Stimulated activated CD4-positive, alpha-beta T cell treated with anti-CD3 and anti-CD28 coated beads, Interleukin-12 subunit alpha, Interleukin-12 subunit beta, amount 100 ng/mL, for 4 hours (primary cell): ENCODE results near the gene DDX47.
"Not testable (repeated sequence)": the region's sequence is repeated elsewhere in the genome, so short reads cannot be mapped to it uniquely, and the experiment has no call there.

Experiments
- DNase-seq: peaks from one replicate; pipeline ENCODE4 v3.0.0-alpha.2; 2020

Gene DDX47

DNA sequence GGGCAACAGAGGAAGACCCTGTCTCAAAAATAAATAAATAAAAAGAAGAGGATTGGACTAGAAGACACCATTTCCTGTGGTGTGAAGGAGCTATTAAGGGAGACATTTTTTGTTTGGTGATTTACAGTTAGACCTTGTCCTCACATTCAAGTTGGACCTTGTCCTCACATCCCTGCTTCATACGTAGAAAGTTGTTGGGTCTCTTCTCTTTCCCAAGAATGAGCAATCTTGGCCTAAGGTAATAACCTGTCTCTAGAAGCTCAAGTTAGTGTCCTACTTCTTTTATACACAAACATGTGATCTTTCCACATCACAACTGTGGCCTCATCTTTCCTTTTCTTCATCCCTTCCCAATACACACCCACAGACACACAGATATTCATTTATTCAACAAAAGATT is 14.7 kb upstream of the DDX47 start:
- DNase-seq, result no peak

DNA sequence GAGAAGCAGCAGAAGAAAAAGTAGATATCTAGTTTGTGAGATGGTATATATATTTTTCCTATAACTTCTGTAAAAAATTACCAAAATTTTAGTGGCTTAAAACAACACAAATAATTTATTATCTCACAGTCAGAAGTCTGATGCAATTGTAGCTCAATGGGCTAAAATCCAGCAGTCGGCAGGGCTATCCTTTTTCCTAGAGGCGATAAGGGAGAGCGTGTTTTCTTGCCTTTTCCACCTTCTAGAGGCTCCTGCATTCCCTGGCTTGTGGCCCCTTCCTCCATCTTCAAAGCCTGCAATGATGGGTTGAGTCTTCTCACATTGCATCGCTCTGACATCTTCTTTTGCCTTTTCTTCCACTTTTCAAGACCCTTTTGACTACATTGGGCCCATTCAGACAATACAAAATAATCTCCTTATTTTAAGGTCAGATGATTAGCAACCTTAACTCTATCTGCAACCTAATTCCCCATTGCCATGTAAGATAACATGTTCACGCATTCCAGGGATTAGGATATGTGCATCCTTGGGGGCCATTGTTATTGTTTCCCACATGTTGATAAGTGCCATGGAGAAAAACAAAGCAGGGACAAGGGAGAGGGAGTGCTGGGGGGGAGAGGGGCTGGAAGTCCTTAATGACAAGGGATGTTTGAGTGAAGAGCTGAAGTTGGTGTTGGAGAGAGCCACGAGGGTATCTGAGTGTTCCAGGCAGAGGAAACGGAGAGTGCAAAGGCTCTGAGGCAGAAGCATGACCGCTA is 13.8 kb upstream of the DDX47 start:
- no peak for DNase-seq

DNA sequence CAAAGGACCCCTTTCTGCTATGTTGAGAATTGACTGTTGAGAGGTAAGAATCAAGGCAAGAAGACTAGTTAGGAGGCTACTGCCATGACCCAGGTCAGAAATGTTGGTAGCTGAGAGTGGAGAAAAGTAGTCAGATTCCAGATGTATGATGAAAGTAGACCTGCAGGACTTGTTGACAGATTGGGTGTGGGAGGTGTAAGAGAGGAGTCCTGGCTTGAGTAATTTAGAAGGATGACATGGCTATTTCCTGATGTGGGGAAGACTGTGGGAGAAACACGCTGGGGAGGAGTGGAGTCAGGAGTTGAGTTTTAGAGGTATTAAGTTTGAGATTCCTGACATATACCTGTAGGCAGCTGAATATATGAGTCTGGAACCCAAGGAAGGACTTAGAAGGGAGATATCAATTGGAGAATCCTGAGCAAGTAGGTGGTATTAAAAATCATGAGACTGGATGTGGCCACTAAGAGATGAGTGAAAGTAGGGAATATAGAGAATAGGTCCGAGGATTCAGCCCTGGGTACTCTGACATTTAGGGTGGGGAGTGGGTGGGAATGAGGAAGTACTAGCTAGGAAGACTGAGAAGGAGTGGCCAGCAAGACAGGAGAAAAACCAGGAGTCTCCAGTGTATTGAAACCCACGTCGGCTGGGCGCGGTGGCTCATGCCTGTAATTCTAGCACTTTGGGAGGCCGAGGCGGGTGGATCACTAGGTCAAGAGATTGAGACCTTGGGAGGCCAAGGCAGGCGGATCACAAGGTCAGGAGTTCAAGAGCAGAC is 12.6 kb upstream of the DDX47 start:
- no peak for DNase-seq

DNA sequence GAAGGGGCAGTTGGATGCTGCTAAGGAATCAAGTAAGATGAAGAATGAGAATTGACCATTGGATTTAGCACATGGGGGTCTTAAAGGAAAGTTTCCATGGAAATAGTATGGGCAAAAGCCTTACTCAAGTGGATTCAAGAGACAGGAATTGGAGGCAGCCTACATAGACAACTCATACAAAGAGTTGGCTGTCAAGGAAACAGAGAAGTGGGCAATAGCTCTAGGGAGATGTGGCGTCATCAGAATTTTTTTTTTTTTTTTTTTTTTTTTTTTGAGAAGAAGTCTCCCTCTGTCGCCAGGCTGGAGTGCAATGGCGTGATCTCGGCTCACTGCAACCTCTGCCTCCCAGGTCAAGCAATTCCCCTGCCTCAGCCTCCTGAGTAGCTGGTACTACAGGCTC is 11.5 kb upstream of the DDX47 start:
- DNase-seq, result not testable (repeated sequence)

DNA sequence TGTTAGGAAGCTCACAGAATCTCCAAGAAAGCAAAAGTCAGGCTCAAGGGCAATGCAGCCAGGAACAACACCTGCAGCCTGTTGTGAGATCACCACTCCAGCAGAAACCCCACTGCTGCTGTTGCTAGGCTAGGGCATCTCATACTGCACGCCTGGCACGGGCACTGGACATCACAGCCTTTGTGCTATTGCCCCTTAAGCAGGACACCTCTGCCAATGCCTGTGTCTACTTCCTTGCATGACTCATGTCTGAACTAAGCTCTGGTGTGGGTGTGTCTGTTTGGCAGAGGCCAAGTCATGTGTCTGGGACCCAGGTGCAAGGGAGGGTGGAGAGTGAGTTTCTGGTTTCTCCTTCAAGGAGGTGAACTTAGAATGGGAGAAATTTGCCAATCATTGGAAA is 10.0 kb upstream of the DDX47 start:
- DNase-seq, result peak; percentile 15

DNA sequence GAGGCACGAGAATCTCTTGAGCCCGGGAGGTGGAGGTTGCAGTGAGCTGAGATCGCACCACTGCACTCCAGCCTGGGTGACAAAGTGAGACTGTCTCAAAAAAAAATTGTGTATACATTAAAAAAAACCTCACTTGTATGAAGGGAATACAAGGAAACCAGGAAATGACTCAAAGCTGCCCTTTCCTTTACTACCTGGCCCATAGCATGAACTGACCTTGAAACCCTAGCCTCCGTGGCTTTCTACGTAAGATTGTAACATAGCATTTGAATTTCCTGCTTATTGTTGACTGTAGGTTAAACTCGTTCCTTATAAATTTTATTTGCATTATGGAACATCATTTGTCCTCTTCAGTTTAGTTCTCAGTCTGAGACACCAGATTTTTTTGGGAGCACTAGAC is 9.1 kb upstream of the DDX47 start:
- no peak for DNase-seq

DNA sequence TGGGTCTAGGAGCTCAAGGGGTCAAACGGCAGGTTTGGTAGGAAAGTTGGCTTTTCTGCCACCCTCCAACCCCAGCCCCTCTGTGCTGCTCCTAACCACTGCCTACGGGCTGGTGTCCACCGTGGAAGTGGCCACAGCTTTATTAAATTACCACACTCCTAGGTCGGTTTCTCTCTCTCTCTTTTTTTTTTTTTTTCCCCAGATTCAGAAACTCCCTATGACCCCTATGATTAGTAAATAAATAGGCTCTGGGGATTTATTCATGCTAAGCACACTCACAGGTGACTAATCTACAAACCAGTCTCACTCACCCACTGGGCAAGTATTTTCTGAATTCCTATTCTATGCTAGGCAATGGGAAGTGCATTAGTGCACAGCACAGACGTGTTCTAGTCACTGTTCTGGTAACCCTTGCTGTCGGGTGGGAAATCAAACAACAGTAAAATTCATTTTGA is 8.7 kb upstream of the DDX47 start:
- no peak for DNase-seq

DNA sequence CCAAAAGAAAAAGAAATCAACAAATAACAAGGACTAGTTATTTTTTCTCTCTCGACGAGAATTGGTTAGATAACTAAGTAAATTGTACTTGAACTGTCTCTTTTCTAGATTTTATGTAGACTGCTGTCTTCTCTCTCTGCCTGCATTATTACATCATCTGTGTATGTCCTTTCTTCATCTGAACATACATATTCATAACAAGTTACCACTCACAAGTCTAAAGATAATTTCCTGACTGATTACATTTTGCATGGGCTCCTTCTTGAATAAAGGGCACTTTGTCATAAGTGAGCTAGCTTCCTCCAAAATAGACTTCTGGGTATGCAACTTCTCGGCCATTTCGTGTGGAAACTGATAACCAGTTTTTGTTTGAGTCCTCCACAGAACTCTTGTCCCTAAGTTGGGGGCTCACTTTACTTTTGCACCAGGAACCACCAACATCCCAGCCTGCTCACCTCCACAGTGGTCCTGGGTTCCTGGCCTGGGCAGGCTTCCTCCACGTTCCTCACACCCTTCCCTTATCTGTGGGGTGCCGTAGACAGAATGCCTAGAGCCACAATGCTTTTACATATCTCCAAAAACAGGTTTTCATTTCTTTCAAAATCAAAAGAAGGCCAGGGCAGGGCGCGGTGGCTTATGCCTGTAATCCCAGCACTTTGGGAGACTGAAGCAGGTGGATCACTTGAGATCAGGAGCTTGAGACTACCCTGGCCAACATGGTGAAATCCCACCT is 6.2 kb upstream of the DDX47 start:
- DNase-seq, result no peak

DNA sequence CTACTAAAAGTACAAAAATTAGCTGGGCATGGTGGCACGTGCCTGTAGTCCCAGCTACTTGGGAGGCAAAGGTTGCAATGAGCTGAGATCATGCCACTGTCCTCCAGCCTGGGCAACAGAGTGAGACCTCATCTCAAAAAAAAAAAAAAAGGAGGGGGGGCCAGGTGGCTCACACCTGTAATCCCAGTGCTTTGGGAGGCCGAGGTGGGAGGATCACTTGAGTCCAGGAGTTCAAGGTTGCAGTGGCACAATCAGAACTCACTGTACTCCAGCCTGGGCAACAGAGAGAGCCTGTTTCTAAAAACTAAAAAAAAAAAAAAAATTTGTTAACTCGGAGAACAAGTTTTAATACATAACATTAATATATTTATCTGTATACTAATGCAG is 5.6 kb upstream of the DDX47 start:
- DNase-seq, result not testable (repeated sequence)

DNA sequence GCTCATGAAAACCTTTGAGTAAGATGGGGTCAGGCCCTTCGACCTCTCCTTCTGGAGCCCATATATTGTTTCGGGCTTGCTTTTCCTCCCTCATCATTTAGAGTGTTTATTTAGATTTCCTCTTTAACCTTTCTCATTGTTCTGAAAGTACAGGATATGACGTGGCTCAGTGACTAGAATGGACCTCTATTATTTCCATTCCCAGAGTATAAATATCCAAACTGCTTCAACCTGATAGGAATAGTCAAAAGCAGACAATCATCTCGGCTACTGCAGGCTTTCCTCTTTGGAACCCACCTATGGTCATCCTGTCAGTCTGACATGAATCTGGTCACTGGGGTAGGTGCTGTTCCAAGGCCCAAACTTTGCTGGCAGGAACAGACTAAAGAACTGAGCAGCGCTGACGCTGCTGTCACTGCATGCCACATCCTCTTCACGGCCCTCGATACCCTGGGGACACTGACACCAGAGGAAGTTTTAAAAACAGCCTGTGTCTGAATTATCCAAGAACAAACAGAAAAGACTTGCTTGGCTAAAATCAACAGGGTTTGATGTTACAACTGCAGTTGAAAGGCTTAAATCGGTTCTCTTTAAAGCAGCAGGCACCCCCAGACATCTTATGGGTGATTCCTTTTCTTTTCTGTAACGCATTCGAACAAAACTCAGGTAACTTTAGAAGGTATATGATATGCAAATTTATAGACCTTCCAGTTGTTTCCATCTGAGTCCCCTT is 5.0 kb upstream of the DDX47 start:
- peak; percentile 12 for DNase-seq

DNA sequence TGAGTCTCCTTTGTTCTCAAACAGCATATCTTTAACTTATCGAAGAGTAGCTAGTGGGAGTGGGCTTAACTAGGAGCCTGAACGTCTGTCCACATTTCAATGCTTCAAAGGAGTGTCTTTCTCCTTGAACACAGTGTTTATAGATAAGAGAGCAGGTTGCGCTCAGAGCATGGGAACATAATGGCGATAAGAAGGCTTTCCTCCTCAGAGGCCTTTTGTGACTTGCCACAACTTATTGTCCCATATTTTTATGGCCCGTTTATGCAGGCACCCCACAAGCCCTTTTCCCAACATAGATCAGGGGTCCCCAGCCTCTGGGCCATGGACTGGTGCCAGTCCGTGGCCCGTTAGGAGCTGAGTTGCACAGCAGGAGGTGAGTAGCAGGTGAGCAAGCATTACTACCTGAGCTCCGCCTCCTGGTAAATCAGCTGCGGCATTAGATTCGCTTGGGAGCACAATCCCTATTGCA is 2.6 kb upstream of the DDX47 start:
- no peak for DNase-seq

DNA sequence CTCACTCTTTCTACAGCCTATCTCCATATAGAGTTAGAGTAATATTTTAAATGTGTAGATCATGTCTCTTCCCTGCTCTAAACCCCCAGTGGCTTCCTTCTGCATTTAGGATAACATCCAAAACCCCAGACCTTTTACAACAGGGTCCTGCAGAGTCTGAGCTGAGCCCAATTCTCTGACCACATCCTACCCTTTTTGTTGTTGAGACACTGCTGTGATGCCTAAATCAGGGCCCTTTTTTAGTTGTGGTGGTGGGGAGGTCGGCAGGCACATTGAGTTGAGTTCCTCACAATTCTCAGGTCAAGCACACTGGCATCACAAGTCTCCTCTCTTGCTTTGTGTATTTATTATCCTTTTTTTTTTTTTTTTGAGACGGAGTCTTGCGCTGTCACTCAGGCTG is 1.8 kb upstream of the DDX47 start:
- no peak for DNase-seq

DNA sequence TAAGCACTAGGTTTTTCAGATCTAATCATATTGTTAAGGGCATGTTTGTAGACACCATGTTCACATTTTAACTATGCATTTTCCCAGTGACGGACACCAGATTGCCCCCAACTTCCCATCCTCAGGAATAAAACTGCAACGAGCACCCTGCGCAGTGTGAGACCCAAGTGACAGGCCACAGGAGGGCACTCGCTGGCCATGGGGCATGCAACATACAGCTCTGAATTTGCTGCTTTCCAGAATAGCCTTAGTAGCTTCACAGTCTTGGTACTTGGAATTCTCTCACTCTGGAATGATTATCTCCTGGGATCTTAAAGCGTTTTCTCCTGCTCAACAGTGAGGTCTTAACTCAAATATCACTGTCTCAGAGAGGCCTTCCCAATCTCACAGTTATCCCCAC is 972 bp upstream of the DDX47 start:
- DNase-seq, result no peak

DNA sequence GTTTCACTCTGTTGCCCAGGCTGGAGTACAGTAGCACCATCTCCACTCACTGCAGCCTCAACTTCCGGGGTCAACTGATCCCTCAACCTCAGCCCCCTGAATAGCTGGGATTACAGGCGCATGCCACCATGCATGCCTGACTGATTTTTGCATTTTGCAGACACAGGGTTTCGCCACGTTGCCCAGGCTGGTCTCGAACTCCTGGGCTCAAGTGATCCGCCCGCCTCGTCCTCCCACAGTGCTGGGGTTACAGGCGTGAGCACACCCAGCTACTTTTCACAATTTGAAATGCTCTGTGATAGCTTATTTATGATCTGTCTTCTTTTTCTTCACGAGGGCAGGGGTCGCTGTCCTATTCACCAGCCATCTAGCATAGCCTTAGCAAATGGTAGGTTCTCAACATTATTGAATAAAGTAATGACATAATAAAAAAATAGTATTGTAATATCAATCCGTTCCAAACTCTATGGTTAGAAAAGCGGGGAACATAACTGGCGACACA is 477 bp upstream of the DDX47 start:
- no peak for DNase-seq

DNA sequence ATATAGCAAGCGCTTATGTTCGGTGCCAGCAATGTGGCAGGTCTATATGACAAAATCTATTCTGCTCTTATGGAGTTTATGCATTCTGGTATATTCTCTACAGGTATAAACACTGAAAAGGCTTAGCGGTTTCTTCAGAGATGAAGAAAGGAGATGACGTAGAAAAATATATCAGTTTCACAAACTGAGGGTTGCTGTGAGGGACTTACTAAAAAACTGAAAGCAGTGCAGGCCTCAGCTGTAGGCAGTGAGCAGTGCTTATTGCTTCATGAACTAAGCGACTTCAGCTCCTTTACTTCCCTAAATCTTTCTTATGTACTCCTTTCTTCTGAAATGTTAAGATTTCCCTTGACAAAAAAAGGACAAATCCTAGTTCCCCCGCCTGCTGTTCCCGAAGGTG is 4.5 kb downstream of the DDX47 start:
- DNase-seq, result no peak

DNA sequence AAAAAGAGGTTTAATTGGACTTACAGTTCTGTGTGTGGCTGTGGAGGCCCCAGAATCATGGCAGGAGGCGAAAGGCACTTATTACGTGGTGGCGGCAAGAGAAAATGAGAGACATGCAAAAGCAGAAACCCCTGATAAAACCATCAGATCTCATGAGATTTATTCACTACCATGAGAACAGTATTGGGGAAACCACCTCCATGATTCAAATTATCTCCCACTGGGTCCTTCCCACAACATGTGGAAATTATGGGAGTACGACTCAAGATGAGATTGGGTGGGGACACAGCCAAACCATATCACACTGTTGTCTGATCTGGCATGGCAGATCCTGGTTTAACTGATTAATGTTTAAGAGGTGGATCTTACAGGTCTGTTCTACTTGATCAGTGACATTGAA is 5.6 kb downstream of the DDX47 start:
- no peak for DNase-seq

DNA sequence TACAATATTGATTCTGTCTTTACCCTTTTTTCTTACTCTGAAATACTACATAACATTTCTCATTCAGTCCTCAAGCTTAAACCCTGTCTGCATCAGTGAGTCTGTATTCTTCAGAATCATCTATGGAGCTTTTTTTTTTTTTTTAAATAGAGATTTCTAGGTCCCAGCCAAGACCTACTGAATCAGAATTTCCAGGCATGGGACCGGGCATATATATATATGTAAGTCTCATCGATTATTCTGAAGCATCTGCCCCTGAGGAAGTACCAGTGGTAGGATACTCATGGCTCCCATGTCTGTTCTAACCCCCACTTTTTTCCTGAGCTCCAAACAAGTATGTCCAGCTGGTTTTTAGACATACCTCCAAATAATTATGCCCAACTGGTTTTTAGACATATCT is 6.1 kb downstream of the DDX47 start:
- DNase-seq, result no peak

DNA sequence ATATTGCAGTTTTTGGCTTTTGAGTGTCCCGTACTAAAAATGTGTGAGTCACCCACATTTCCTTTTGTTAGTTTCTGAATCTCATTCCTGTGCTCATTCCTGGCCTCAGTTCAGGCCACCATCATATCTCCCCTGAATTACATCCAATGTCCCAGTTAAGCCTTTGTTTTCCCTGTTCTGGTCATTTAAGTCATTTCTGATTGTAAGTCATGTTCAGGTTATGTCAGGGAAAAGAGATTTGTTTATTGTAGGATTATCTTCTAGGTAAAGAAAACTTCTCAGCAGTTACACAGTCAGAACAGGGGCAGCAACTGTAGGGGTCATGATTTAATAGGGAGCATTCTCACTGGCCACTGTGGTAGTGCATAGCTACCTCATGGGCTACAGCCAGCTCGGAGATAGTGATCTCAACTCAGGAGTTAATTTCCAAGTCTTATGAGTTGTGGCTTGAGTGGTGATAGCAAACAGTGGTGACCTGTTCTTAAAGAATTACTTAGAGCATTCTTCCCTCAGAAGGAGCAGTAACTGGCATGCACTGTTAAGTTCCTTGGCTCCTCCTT is 6.7 kb downstream of the DDX47 start:
- no peak for DNase-seq

DNA sequence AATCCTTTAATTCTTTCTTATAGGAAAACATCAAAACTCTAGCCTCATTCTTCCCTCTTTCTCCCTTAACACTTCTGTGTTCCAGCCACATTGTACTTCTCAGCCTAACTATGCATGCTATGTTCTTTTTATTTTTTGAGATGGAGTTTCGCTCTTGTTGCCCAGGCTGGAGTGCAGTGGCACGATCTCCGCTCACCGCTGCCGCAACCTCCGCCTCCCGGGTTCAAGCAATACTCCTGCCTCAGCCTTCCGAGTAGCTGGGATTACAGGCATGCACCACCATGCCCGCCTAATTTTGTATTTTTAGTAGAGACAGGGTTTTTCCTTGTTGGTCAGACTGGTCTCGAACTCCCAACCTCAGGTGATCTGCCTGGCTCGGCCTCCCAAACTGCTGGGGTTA is 7.2 kb downstream of the DDX47 start:
- DNase-seq, result not testable (repeated sequence)

DNA sequence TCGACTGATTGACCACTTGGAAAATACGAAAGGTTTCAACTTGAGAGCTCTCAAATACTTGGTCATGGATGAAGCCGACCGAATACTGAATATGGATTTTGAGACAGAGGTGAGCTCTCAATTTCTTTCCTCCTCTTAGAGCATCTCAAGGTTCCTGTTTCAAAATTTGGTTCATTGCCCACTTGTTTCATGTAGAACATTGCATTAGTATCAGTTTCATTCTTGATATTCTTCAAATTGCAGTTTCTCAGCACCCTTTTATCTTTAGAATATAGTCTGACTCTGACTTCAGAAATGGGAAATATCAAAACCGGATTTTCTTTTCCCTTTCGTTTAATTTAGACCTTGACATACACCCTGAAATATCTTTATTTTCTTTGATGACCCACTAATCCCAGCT is 8.8 kb downstream of the DDX47 start:
- DNase-seq, result no peak

DNA sequence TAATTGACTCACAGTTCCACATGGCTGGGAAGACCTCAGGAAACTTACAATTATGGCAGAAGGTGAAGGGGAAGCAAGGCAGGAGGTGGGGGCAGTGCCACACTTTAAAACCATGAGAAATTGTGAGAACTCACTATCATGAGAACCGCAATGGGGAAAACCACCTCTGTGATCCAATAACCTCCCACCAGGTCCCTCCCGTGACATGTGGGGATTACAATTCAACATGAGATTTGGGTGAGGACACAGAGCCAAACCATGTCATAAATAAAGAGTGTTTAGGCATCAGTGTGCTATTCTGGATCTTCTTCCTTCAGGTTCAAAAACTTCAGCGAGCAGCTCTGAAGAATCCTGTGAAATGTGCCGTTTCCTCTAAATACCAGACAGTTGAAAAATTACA is 9.7 kb downstream of the DDX47 start:
- DNase-seq, result no peak

DNA sequence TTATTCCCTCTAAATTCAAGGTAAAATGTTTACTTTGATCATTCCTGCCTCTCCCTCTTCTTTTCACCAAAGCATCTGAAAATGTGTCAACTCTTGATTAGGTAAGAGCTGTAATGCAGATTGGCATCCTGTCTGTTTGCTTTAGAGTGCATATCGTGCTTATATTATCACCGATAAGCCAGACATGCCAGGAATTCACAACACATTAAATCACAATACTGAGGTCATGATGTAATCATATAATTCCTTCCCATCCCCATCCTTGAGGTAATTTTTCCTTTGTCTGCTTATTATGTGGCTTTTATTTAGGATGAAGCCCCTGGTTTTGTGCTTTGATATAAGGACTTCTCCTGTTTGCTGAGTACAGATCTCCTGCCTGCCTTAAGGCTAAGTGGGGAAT is 10.2 kb downstream of the DDX47 start:
- DNase-seq, result no peak

DNA sequence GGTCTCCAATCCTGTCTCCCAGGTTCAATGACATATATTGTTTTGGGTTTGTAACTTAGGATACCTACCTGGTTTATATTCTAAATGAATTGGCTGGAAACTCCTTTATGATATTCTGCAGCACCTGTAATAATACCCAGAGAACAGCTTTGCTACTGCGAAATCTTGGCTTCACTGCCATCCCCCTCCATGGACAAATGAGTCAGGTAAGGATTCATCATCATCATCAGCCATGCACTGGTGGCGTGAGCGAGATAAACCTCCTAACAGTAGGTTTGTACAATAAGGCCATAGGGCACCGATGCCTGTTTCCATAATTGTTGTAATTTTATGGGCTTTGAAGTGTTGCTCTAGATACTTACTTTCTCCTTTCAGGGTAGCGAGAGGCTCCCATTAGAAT is 10.7 kb downstream of the DDX47 start:
- DNase-seq, result no peak
